Measurements from ENCODE around the gene NRDC.

DNA sequence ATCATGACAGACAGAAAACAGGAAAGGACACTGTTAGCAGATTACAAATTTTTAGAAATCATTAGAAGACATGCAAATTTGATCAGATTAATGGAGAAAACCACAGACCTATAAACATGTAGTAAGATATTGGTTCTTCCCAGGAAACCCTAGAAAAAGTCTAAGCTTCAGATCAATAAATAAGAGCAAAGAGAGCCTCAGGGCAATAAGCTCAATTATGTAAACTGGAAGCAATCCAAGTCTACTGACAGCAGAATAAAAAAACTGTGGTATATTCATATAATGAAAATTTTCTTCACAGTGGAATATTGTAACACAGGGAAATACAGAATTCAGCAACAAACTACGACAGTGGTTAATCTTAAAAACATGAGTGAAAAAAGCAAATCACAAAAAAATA, 36.3 kb downstream of the NRDC start:
- TF ChIP-seq, protein P1, sequence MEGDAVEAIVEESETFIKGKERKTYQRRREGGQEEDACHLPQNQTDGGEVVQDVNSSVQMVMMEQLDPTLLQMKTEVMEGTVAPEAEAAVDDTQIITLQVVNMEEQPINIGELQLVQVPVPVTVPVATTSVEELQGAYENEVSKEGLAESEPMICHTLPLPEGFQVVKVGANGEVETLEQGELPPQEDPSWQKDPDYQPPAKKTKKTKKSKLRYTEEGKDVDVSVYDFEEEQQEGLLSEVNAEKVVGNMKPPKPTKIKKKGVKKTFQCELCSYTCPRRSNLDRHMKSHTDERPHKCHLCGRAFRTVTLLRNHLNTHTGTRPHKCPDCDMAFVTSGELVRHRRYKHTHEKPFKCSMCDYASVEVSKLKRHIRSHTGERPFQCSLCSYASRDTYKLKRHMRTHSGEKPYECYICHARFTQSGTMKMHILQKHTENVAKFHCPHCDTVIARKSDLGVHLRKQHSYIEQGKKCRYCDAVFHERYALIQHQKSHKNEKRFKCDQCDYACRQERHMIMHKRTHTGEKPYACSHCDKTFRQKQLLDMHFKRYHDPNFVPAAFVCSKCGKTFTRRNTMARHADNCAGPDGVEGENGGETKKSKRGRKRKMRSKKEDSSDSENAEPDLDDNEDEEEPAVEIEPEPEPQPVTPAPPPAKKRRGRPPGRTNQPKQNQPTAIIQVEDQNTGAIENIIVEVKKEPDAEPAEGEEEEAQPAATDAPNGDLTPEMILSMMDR (IDR thresholded peaks at IDR 0.05; ENCODE audit: control extremely low read depth in 1 of 3, insufficient read depth in 1 of 3, low read depth in 1 of 3, low read length in 3 of 3): no peak
- TF ChIP-seq SUZ12 (IDR thresholded peaks at IDR 0.05; ENCODE audit: low read length): no peak
- TF ChIP-seq TAF1 (IDR thresholded peaks at IDR 0.05; ENCODE audit: low read depth, low read length): no peak
- no peak for TF ChIP-seq POLR2A (IDR thresholded peaks at IDR 0.05; ENCODE audit: control extremely low read depth in 1 of 2, low read depth in 2 of 2, low read length in 2 of 2)
- TF ChIP-seq YY1 (IDR thresholded peaks at IDR 0.05; ENCODE audit: low read depth, low read length): no peak
- TF ChIP-seq EZH2 (IDR thresholded peaks at IDR 0.05; ENCODE audit: low read depth, low read length, severe bottlenecking): no peak
- TF ChIP-seq, protein P2, sequence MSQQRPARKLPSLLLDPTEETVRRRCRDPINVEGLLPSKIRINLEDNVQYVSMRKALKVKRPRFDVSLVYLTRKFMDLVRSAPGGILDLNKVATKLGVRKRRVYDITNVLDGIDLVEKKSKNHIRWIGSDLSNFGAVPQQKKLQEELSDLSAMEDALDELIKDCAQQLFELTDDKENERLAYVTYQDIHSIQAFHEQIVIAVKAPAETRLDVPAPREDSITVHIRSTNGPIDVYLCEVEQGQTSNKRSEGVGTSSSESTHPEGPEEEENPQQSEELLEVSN (IDR thresholded peaks at IDR 0.05): no peak
- TF ChIP-seq, protein P3, sequence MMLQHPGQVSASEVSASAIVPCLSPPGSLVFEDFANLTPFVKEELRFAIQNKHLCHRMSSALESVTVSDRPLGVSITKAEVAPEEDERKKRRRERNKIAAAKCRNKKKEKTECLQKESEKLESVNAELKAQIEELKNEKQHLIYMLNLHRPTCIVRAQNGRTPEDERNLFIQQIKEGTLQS (IDR thresholded peaks at IDR 0.05; ENCODE audit: insufficient read depth, low read depth, low read length): no peak
- no peak for TF ChIP-seq SP2 (IDR thresholded peaks at IDR 0.05; ENCODE audit: low read length)
- no peak for TF ChIP-seq KDM1A (IDR thresholded peaks at IDR 0.05; ENCODE audit: borderline replicate concordance, low read length)
- TF ChIP-seq ZNF274 (IDR thresholded peaks at IDR 0.05; ENCODE audit: borderline replicate concordance, extremely low read depth, low read length): no peak
- TF ChIP-seq RFX5 (IDR thresholded peaks at IDR 0.05; ENCODE audit: borderline replicate concordance, low read depth, low read length): no peak
- TF ChIP-seq BCL11A (IDR thresholded peaks at IDR 0.05; ENCODE audit: low read depth in 2 of 2, low read length in 2 of 2): no peak

Data from H1 (cell line).